Dedifferentiated amniotic fluid mesenchymal stem cell (primary cell): ENCODE results near the gene ZBTB16.

Source experiments
- DNase-seq: peaks from one replicate; pipeline ENCODE4 v3.0.0-alpha.2; 2016; ENCODE audit errors: extremely low spot score

The ZBTB16 gene

GRCh38 chr11:114167771-114168448, 108.4 kb downstream of the ZBTB16 start:
- DNase-seq, result no peak

DNA sequence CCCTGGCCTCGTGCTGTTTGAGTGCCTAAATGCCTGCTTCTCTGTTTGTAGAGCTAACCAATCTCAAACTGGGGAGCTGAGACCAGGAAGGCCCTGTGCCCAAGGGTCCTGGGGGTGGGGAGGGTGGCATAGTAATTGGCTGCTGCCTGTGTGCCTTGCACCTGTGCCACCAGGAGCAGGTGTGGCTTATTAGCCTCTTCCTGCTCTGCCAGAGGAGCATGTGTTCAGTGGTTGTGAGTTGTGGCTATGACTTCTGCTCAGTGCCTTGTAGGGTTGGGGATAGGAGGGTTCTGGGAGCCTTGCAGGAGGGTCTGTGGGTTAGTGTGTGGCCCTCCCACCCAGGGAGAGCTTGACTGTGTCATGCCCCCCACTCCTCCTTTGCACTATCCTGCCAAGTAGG, 109.2 kb downstream of the ZBTB16 start:
- DNase-seq, result no peak

DNA sequence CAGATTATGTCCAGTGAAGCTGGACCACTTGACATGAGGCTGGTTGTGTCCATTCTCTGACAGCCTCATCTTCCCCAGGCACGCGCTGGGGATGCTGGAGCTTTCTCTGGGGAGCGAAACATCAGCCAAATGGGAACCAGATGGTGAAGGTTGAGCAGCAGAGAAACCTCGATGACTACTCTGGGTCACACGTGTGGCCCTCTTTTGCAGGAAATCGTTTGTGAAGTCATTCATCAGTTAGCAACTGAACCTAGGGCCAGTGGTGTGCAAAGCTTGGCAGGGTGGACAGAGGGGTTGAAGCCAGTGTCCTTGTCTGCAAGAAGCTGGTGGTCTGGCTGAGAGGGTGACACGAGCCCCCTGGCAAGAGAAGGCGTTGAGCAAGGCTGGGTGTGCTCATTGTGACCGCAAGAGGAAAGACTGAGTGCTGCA, 109.8 kb downstream of the ZBTB16 start:
- no peak for DNase-seq

DNA sequence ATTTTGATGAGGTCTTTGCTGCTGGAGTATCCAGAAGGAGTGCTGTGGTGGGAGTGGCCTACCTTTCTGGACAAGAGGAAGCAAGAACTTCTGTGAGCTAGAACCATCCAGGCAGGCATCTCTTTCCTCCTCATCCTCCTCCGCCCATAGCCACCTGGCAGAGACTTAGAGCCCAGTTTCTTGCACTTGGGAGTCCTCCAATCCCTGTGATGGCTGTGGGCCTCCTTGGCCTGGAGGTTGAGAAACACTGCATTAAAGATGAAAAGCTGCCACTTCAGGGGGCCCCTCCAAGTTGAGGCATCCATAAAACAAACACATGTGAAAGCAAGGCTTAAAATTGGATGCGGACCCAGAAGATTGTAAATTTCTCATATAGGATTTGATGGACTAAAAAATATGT, 110.3 kb downstream of the ZBTB16 start:
- no peak for DNase-seq

- DNase-seq, result no peak
Measured at GRCh38 chr11:114170226-114170625, 110.7 kb downstream of the ZBTB16 start.

GRCh38 chr11:114171257-114172054, 111.9 kb downstream of the ZBTB16 start:
- DNase-seq, result no peak

DNA sequence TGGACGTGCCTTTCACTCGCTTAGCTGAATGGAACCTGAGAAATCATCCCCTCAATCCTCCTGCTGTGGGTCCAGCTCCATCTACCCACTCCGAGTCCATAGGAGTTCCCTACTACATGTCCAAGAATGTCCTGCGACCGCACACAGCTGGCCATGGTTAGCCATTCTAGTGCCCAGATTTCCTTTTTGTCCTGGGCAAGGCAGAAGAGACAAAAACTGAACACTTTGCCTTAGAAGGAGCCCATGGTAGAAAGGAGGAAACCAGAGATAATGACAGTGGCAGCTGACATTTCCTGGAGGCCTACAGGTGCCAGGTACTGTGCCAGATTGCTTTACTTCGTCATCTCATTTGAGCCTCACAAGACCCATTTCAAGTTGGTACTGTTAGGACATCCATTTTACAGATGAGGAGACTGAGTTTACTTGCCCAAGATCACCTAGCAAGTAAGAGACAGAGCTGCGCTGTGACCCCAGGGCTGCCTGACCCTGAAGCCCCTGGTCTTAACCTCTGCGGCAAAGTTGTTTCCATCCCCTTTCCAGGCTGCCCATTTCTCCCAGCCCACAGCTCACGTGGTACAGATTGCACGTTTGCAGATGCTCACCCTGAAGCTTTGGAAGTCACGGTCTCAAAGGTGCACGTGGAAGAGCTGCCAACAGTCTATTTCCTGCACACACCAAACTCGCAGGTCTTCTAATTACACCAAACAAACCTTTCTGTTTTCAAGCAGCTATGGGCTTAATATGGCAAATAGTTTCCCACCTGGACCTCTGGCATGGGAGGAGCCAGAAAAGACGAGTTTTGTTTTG, 112.7 kb downstream of the ZBTB16 start:
- DNase-seq, result no peak

GRCh38 chr11:114172871-114173444, 113.4 kb downstream of the ZBTB16 start:
- no peak for DNase-seq

GRCh38 chr11:114173843-114174242, 114.3 kb downstream of the ZBTB16 start:
- no peak for DNase-seq

DNA sequence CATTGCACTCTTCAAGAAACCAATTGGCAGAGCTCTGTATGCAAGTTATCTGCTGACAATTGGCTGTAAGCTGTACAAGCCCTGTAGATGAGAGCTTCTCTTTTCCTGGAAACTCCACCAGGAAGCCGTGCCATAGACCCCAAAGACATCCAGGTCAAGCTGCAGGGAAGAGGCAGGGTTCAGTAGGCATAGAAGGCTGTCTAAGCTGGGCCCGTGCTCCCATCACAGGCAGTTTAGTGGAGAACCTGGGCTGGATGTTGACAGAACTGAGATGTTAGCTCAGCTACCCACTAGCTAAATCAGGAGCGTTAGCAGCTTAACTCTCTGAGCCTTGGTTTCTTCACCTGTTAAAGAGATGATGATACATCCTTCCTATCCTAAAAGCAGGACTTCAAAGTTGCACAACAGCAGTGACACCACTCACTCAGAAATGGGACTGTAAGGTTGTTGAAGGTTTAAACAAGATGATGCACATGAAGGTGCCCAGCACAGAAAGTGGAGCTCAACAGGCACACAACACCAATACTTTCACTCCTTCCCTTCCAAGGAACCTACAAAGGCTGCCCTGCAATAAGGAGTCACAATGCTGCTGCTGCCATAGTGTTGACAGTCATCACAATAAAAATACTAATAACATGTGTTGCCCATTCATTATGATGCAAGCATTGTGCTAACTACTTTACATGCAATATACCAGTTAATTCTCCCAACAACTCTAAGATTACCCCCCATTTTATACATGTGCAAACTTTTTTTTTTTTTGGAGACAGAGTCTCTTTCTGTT, 115.4 kb downstream of the ZBTB16 start:
- no peak for DNase-seq

- DNase-seq, result no peak
Measured at GRCh38 chr11:114175706-114176105, 116.2 kb downstream of the ZBTB16 start.

DNA sequence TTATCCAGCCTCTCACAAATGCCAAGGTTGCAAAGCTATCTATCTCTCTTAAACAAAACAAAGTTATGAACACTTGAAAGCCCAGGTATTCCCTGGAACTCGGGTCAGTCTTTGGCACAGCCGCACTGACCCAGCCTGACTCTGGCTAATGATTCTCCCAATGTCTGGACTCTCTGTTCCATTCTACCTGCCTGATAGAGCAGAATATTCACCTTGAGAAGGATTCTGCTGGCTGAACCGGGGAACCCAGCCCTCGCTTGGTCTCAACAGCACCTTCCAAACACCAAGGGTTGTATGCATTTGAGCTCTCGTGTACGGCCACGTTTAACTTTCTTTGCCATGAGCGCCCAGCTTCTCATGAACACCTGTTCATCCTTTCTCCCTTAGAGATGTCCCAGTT, 116.8 kb downstream of the ZBTB16 start:
- no peak for DNase-seq

DNA sequence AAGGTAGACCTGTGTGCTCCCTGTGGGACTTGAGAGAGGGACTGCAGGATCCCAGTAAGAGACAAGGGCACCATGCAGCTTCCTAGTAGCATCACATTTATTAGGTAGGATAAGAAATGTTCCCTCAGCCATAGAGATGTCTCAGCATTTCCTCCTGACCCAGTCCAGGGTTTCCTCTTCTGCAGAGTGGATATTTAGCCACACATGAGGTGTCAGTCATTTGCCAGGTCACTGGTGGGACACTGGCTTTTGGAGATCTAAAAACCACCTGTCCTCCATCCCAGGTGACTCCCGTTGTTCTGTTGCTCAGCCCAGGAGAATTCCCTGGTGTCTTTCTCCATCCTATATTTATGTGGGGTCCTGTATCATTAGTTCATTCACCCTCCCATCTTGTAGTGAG, 119.1 kb downstream of the ZBTB16 start:
- DNase-seq, result no peak

GRCh38 chr11:114179234-114179941, 119.9 kb downstream of the ZBTB16 start:
- DNase-seq, result no peak

- DNase-seq, result no peak
Measured at GRCh38 chr11:114180301-114181055, 121.0 kb downstream of the ZBTB16 start.

GRCh38 chr11:114181195-114181594, 121.7 kb downstream of the ZBTB16 start:
- DNase-seq, result no peak

DNA sequence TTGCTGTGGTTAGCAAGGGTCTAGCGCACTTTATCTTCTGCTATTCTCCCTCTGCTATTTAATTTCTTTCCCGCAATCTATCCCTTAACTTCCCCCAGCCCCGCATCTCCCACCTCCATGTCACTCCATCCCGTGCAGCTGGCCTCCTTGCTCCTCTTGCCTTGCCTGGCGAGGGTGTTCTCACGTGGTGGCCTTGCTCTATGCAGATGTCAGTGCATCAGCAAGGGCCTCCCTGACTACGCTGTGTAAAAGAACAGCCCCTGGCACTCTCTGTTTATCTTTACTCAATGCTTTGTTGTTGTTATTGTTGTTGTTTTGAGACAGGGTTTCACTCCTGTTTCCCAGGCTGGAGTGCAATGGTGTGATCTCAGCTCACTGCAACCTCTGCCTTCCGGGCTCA, 122.2 kb downstream of the ZBTB16 start:
- no peak for DNase-seq

DNA sequence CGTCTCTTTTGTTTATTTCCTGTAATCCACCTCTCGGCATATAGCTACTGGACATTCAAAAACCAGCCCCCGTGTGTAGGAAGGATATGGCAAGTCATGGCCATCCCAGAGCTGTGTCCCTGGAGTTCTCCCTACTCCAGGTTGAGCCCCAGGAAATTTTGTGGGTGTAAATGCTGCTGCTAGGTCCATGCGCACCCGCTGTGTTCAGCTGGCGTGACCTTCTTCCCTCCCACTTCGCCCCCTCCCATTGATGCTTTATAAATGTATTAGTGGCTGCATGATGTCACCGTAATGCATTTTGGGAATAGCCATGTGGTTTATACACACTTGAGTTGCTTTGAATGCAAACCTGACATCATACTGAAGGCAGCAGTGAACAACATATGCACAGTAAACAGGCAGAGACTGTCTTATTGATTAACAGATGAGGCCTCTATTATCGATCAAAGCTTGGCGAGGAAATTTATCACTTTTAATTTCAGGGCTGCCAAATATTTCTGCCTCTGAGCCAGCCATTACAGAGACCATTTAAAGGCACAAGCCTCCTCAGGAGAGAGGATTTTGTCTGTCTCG, 123.0 kb downstream of the ZBTB16 start:
- DNase-seq, result no peak

- DNase-seq, result no peak
Measured at GRCh38 chr11:114183044-114183511, 123.6 kb downstream of the ZBTB16 start.
